Activated naive CD8-positive, alpha-beta T cell (primary cell): ENCODE data around the gene LPA.
"Not testable (repeated sequence)": the region's sequence is repeated elsewhere in the genome, so short reads cannot be mapped to it uniquely, and the experiment has no call there.

ENCODE experiments used
- H3K27ac Mint-ChIP-seq: one replicate; pipeline ENCODE4 v1.8.0; 2021; ENCODE audit warnings: mixed read lengths
- H3K27me3 Mint-ChIP-seq: one replicate; pipeline ENCODE4 v1.8.0; 2021; ENCODE audit warnings: mixed read lengths
- H3K36me3 Mint-ChIP-seq: one replicate; pipeline ENCODE4 v1.8.0; 2021; ENCODE audit warnings: mixed read lengths
- H3K4me1 Mint-ChIP-seq: one replicate; pipeline ENCODE4 v1.8.0; 2021; ENCODE audit warnings: low read depth, mixed read lengths
- H3K4me3 Mint-ChIP-seq: one replicate; pipeline ENCODE4 v1.8.0; 2021; ENCODE audit warnings: mild to moderate bottlenecking, mixed read lengths
- H3K9me3 Mint-ChIP-seq: one replicate; pipeline ENCODE4 v1.8.0; 2021; ENCODE audit warnings: low read depth, mixed read lengths

The LPA gene

GRCh38 chr6:160679402-160679769, 15.3 kb upstream of the LPA start:
- Mint-ChIP-seq H3K4me1 (no peaks in the 10 kb centered on the region), H3K36me3 (no peaks in the 10 kb centered on the region), H3K4me3 (no peak overlapping the region)

GRCh38 chr6:160678744-160679401, 14.8 kb upstream of the LPA start:
- Mint-ChIP-seq H3K36me3 (no peaks in the 10 kb centered on the region), H3K27me3 (peaks cover 3% of the 10 kb centered on the region), H3K27ac (no peak overlapping the region), H3K4me1 (no peaks in the 10 kb centered on the region), H3K4me3 (no peak overlapping the region), H3K9me3 (no peaks in the 10 kb centered on the region)

More at GRCh38 chr6:160679402-160679769, 15.3 kb upstream of the LPA start:
- Mint-ChIP-seq H3K9me3 (no peaks in the 10 kb centered on the region), H3K27me3 (peaks cover 3% of the 10 kb centered on the region), H3K27ac (no peak overlapping the region)

- H3K27ac Mint-ChIP-seq = no peak overlapping the region
- no peak overlapping the region for H3K4me3 Mint-ChIP-seq
- peaks cover 5% of the 10 kb centered on the region for H3K9me3 Mint-ChIP-seq
- H3K27me3 Mint-ChIP-seq = peaks cover 2% of the 10 kb centered on the region
- H3K4me1 Mint-ChIP-seq = no peaks in the 10 kb centered on the region
- no peaks in the 10 kb centered on the region for H3K36me3 Mint-ChIP-seq
Observed at GRCh38 chr6:160678230-160678629, 14.2 kb upstream of the LPA start.

- H3K4me1 Mint-ChIP-seq, H3K27me3 Mint-ChIP-seq, H3K4me3 Mint-ChIP-seq, H3K27ac Mint-ChIP-seq, H3K36me3 Mint-ChIP-seq: not testable (repeated sequence)
- H3K9me3 Mint-ChIP-seq = peaks cover 22% of the 10 kb centered on the region
Observed at GRCh38 chr6:160676418-160676817, 12.3 kb upstream of the LPA start.

- H3K36me3 Mint-ChIP-seq = no peaks in the 10 kb centered on the region
- peaks cover 5% of the 10 kb centered on the region for H3K27me3 Mint-ChIP-seq
- H3K9me3 Mint-ChIP-seq = peaks cover 20% of the 10 kb centered on the region
- no peak overlapping the region for H3K27ac Mint-ChIP-seq
- H3K4me3 Mint-ChIP-seq = no peak overlapping the region
- H3K4me1 Mint-ChIP-seq = no peaks in the 10 kb centered on the region
Observed at GRCh38 chr6:160668589-160668988, 4.5 kb upstream of the LPA start.

- Mint-ChIP-seq H3K27ac (no peak overlapping the region), H3K4me1 (no peaks in the 10 kb centered on the region), H3K36me3 (no peaks in the 10 kb centered on the region), H3K4me3 (no peak overlapping the region), H3K27me3 (peaks cover 5% of the 10 kb centered on the region), H3K9me3 (peaks cover 13% of the 10 kb centered on the region)
Observed at GRCh38 chr6:160667639-160668481, 3.8 kb upstream of the LPA start.

- peaks cover 8% of the 10 kb centered on the region for H3K27me3 Mint-ChIP-seq
- no peaks in the 10 kb centered on the region for H3K36me3 Mint-ChIP-seq
- no peak overlapping the region for H3K4me3 Mint-ChIP-seq
- no peak overlapping the region for H3K27ac Mint-ChIP-seq
- no peaks in the 10 kb centered on the region for H3K4me1 Mint-ChIP-seq
- no peaks in the 10 kb centered on the region for H3K9me3 Mint-ChIP-seq
Observed at GRCh38 chr6:160662842-160663241, 1.2 kb downstream of the LPA start.

- Mint-ChIP-seq H3K4me1 (no peaks in the 10 kb centered on the region), H3K27me3 (peaks cover 6% of the 10 kb centered on the region), H3K4me3 (no peak overlapping the region), H3K27ac (no peak overlapping the region), H3K36me3 (no peaks in the 10 kb centered on the region), H3K9me3 (no peaks in the 10 kb centered on the region)
Observed at GRCh38 chr6:160662429-160662828, 1.6 kb downstream of the LPA start.

- Mint-ChIP-seq H3K36me3 (no peaks in the 10 kb centered on the region), H3K9me3 (no peaks in the 10 kb centered on the region), H3K4me1 (no peaks in the 10 kb centered on the region), H3K27me3 (peaks cover 6% of the 10 kb centered on the region), H3K27ac (no peak overlapping the region), H3K4me3 (no peak overlapping the region)
Observed at GRCh38 chr6:160661216-160661615, 2.9 kb downstream of the LPA start.

- Mint-ChIP-seq H3K4me1 (no peaks in the 10 kb centered on the region), H3K27ac (no peak overlapping the region), H3K27me3 (peaks cover 3% of the 10 kb centered on the region), H3K36me3 (no peaks in the 10 kb centered on the region), H3K4me3 (no peak overlapping the region), H3K9me3 (no peaks in the 10 kb centered on the region)
Observed at GRCh38 chr6:160659562-160659961, 4.5 kb downstream of the LPA start.

GRCh38 chr6:160634706-160635105, 29.4 kb downstream of the LPA start:
- no peak overlapping the region for H3K27ac Mint-ChIP-seq
- no peaks in the 10 kb centered on the region for H3K27me3 Mint-ChIP-seq
- H3K4me3 Mint-ChIP-seq = no peak overlapping the region
- no peaks in the 10 kb centered on the region for H3K9me3 Mint-ChIP-seq
- no peaks in the 10 kb centered on the region for H3K36me3 Mint-ChIP-seq
- H3K4me1 Mint-ChIP-seq = no peaks in the 10 kb centered on the region

GRCh38 chr6:160595838-160596832, 67.9 kb downstream of the LPA start:
- Mint-ChIP-seq H3K4me3 (no peak overlapping the region), H3K27ac (no peak overlapping the region), H3K4me1 (no peaks in the 10 kb centered on the region), H3K36me3 (no peaks in the 10 kb centered on the region), H3K9me3 (no peaks in the 10 kb centered on the region), H3K27me3 (peaks cover 16% of the 10 kb centered on the region)

- H3K27me3 Mint-ChIP-seq = peaks cover 19% of the 10 kb centered on the region
- not testable (repeated sequence) for H3K9me3 Mint-ChIP-seq, H3K27ac Mint-ChIP-seq, H3K4me1 Mint-ChIP-seq, H3K36me3 Mint-ChIP-seq, H3K4me3 Mint-ChIP-seq
Observed at GRCh38 chr6:160595297-160595696, 68.8 kb downstream of the LPA start.

GRCh38 chr6:160586374-160586773, 77.7 kb downstream of the LPA start:
- H3K9me3 Mint-ChIP-seq = peaks cover 3% of the 10 kb centered on the region
- H3K4me1 Mint-ChIP-seq = no peaks in the 10 kb centered on the region
- peaks cover 38% of the 10 kb centered on the region for H3K27me3 Mint-ChIP-seq
- H3K27ac Mint-ChIP-seq = no peak overlapping the region
- no peak overlapping the region for H3K4me3 Mint-ChIP-seq
- H3K36me3 Mint-ChIP-seq = no peaks in the 10 kb centered on the region

- peaks cover 3% of the 10 kb centered on the region for H3K9me3 Mint-ChIP-seq
- H3K4me3 Mint-ChIP-seq = no peak overlapping the region
- no peaks in the 10 kb centered on the region for H3K36me3 Mint-ChIP-seq
- no peaks in the 10 kb centered on the region for H3K4me1 Mint-ChIP-seq
- H3K27me3 Mint-ChIP-seq = peaks cover 30% of the 10 kb centered on the region
- no peak overlapping the region for H3K27ac Mint-ChIP-seq
Observed at GRCh38 chr6:160583794-160584193, 80.3 kb downstream of the LPA start.
